ENCODE results near the gene ATP2B3. TPM values are rescaled to one million over a fixed set of nuclear protein-coding genes. Genes with fewer than 3 reads are reported as not detected.

Gene ATP2B3
- total RNA-seq, 2 experiments from 2014 or later = 0.05 TPM; not detected in 1

GRCh38 chrX:153628665-153629064, 111.2 kb downstream of the ATP2B3 start:
- POLR2A ChIA-PET = interaction anchor here (0.5 kb wide), 1 partner anchor 23 kb away, joined by 3 read pairs; no protein-coding TSS in a partner anchor
- Mint-ChIP-seq H3K4me1 (no peaks in the 10 kb centered on the region), H3K27me3 (peaks cover 5% of the 10 kb centered on the region), H3K36me3 (ENCODE audit: low read depth) (no peaks in the 10 kb centered on the region), H3K9me3 (no peaks in the 10 kb centered on the region), H3K4me3 (no peak overlapping the region), H3K27ac (no peak overlapping the region)
- DNase-seq = no peak
- CTCF ChIA-PET = no interaction called here

GRCh38 chrX:153631346-153631745, 113.9 kb downstream of the ATP2B3 start:
- DNase-seq = no peak
- ChIA-PET POLR2A (no interaction called here), CTCF (interaction anchor here (0.8 kb wide), 1 partner anchor 15 kb away, joined by 3 read pairs; no protein-coding TSS in a partner anchor)
- H3K27me3 Mint-ChIP-seq = peaks cover 5% of the 10 kb centered on the region
- H3K4me3 Mint-ChIP-seq = no peak overlapping the region
- no peaks in the 10 kb centered on the region for H3K4me1 Mint-ChIP-seq
- no peak overlapping the region for H3K27ac Mint-ChIP-seq
- no peaks in the 10 kb centered on the region for H3K9me3 Mint-ChIP-seq
- H3K36me3 Mint-ChIP-seq (ENCODE audit: low read depth) = no peaks in the 10 kb centered on the region

- H3K27ac Mint-ChIP-seq = no peak overlapping the region
- DNase-seq = no peak
- H3K27me3 Mint-ChIP-seq = peaks cover 5% of the 10 kb centered on the region
- no peak overlapping the region for H3K4me3 Mint-ChIP-seq
- no peaks in the 10 kb centered on the region for H3K9me3 Mint-ChIP-seq
- ChIA-PET POLR2A (no interaction called here), CTCF (interaction anchor here (0.8 kb wide), 1 partner anchor 15 kb away, joined by 3 read pairs; no protein-coding TSS in a partner anchor)
- H3K4me1 Mint-ChIP-seq = no peaks in the 10 kb centered on the region
- no peaks in the 10 kb centered on the region for H3K36me3 Mint-ChIP-seq (ENCODE audit: low read depth)
Measured at GRCh38 chrX:153631907-153632594, 114.6 kb downstream of the ATP2B3 start.

Other genes with a start within 250 kb of the ATP2B3 start
- not detected for gene PNMA6F, start 195.9 kb upstream of the ATP2B3 start, total RNA-seq
- 10 to 100 TPM; 17.4 to 20.2 TPM for gene ZNF275, start 183.5 kb upstream of the ATP2B3 start, total RNA-seq
- gene PNMA6E, start 116.3 kb upstream of the ATP2B3 start, total RNA-seq = not detected
- gene ZFP92, start 106.2 kb upstream of the ATP2B3 start, total RNA-seq = under 1 TPM; 0.52 to 0.60 TPM
- 1 to 10 TPM; 3.0 to 3.4 TPM for gene TREX2, start 71.6 kb upstream of the ATP2B3 start, total RNA-seq
- gene HAUS7, start 47.1 kb upstream of the ATP2B3 start, total RNA-seq = 10 to 100 TPM; 37.6 to 45.9 TPM
- gene BGN, start 22.7 kb upstream of the ATP2B3 start, total RNA-seq = not detected
- 10 to 100 TPM; 22.5 to 23.8 TPM for gene CCNQ, start 81.5 kb downstream of the ATP2B3 start, total RNA-seq
- gene DUSP9, start 129.6 kb downstream of the ATP2B3 start, total RNA-seq = not detected
- gene PNCK, start 156.2 kb downstream of the ATP2B3 start, total RNA-seq = not detected
- gene SLC6A8, start 170.3 kb downstream of the ATP2B3 start, total RNA-seq = under 1 TPM; 0.65 to 0.69 TPM
- gene BCAP31, start 206.7 kb downstream of the ATP2B3 start, total RNA-seq = 100 to 1,000 TPM; 142 to 148 TPM
- gene ABCD1, start 207.2 kb downstream of the ATP2B3 start, total RNA-seq = 10 to 100 TPM; 15.4 to 16.0 TPM
- gene PLXNB3, start 246.6 kb downstream of the ATP2B3 start, total RNA-seq = under 1 TPM; 0.23 to 0.35 TPM